HT-29 (cell line): ENCODE data around the gene ARHGEF2. TPM values are rescaled to one million over a fixed set of nuclear protein-coding genes. Genes with fewer than 3 reads are reported as not detected.
"Not testable (repeated sequence)": the region's sequence is repeated elsewhere in the genome, so short reads cannot be mapped to it uniquely, and the experiment has no call there.

ENCODE experiments used
- DNase-seq: peaks from one replicate; pipeline ENCODE4 v3.0.0-alpha.2; 2015; ENCODE audit warnings: low spot score
- total RNA-seq: library from RNA; depleted of rRNA; stranded (reverse); fragments of >200 nt; shearing (Covaris generic); gene quantifications from 2 replicates; pipeline ENCODE4 v1.2.3, GENCODE V29; 2014

Gene ARHGEF2
- total RNA-seq, 1 experiment from 2014 or later: 179 TPM

DNA sequence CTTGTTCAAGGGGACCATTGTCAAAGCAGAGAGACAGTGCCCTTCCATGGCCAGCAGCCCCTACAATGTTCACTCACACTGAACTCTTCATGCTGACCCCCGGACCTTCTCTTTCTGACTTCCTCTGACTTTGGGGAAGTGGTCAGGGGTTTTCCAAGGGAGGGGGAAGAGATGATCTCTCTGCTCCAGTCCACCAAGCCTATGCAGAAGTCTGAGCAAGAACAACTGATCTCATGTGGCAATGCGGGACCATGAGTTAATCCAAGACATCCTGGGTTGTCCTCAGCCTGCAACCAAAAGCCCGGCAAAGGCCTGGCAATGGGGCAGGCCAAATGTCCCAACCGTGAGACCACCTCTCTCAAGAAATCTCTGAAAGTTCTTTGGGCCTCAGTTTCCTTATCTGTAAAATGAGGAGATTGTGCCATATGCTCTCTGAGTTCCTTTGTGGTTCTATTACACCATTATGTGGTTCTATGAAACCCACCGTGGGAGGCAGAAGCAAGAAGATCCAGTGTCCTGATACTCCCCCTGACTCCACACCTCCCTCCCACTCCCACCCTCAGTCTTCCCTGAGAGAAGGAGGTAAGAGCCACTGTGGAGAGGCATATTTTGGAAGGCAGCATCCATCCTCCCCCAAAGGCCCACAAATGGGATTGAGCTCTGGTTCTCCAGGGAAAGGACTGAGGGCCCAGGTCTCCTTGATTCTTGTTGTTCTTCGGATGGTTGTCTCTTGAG is 11.8 kb upstream of the ARHGEF2 start:
- DNase-seq: no peak

DNA sequence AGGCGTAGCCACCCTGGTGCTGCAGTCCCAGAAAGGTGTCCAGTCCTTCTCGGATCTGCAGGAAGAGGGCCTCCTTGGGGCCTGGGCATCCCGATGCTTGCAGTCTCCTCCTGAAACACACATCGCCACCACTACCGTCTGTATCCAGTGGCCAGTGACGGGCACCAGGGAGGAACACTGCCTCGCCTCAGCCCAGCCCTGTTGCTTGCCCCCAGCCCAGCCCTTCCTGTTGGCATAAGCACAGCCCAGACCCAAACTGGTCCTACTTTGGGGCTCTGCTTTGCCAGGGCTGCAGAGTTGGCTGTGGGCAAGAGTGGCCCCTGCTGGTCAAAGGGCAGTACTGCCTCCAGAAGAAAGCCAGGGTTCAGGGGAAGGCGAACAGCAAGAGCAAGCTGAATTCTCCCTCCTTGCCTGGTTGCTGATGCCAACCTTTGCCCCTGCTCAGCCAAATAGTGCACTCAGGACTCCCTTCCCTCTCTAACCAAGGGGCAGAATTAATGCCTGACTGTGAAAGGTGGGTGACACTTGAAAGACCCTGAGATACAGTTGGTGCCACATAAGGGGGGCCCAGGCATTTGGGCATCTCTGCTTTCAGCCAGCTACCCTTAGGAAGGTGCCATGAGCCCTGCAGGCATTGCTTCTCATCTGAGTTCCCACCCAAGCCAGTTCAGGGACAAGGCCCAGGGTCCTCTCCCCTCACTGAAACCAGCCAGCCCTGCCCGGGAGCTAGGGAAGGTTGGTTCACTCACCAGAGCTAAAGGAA is 11.1 kb upstream of the ARHGEF2 start:
- DNase-seq: peak; percentile 89

DNA sequence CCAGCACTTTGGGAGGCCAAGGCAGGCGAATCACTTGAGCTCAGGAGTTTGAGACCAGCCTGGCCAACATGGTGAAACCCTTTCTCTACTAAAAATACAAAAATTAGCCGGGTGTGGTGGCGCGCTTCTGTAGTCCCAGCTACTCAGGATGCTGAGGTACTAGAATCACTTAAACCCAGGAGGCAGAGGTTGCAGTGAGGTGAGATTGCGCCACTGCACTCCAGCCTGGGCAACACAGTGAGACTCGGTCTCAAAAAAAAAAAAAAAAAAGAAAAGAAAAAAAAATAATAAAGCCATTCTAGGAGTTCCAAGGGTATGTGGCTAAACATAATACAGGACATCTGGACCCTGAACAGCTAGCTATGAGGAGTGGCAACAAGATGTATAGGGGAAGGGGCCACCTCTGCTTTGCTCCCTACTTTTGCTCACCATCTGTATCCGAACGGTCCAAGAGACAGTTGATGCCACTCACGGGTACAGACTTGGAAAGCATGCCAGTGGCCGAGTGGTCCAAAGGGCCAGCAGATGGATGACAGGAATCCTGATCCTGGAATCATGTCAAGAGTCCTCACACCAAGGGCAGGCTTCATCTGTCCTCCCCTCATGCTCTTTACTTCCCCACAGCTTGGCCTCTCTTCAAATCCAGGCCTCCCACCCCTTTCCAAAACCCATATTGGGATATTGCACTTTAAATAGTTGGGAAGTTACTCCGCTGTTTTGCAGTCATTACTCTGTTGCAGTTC is 6.7 kb upstream of the ARHGEF2 start:
- not testable (repeated sequence) for DNase-seq

DNA sequence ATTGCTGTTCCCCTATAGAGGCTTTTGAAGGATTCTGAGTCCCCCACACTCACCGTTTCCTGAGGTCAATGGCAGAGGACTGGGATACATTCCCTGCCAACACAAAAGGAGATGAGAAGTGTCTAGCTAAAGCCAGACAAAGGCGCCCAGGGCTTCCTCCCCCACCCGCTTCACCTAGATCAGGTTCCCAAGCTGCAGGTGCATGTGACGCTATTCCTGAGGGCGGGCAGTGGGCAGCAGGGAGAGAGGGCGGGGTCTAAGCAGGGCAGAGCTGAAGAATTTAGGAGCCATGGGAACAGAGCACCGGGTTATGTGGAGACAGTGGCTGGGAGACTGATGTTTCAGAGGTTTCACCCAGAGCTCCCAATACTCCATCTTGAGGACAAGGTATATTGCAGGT is 6.0 kb upstream of the ARHGEF2 start:
- DNase-seq: peak; percentile 83

DNA sequence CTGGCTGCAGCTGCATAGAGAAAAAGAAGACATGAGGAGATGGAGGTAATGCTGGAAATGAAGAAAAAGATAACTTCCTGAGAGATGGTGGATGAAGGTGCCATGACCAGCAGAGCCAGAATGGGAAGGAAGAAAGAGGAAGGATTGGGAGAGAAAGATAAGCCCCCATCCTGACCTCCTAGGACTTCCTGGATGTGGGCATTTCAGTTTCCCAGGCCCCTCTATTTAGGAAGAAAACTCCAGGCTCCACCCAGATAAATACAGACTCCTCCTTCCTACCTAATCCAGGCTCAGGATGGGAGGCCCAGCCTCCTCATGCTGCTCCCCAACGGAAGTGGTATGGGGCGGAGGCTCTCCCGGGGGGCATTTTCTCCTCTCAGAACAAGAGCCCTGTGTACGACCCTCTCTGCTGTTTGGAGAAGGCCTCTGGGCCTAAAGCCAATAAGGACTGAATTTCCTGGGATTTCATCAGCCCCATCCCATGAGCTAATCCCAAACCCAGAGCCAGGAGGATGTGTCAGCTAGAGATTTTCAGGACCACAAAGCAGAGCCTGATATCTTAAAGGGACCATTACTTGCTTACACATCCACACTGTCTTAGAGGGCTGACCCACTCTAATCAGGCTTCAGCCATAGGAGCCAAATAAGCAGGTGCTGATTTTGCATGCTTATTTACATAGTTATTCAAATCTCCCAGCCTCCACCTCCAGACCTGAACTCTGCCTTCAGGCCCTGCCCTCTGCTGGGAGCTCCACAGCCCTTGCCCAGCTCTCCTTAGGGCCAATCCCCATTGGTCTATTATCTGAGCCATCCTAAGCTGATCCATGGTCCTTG is 5.1 kb upstream of the ARHGEF2 start:
- peak; percentile 49 for DNase-seq

DNA sequence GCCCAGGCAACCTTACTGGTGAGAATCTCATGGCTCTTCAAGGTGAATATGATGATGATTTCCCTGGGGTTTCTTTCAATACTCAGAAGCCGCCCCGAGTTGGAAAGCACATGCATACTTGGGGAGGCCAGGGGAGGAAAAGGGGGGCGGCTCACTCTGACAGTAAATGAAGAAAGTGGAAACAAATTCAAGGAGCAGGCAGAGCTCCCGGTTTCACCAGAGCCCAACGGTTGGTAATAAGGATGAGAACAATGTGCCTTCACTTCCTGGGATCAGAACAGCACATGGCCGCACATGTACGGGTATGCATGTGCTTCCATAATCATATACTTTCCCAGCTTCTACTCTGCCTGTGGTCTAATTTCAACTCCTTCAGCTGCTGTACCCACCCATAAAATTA is 3.8 kb upstream of the ARHGEF2 start:
- DNase-seq: no peak

DNA sequence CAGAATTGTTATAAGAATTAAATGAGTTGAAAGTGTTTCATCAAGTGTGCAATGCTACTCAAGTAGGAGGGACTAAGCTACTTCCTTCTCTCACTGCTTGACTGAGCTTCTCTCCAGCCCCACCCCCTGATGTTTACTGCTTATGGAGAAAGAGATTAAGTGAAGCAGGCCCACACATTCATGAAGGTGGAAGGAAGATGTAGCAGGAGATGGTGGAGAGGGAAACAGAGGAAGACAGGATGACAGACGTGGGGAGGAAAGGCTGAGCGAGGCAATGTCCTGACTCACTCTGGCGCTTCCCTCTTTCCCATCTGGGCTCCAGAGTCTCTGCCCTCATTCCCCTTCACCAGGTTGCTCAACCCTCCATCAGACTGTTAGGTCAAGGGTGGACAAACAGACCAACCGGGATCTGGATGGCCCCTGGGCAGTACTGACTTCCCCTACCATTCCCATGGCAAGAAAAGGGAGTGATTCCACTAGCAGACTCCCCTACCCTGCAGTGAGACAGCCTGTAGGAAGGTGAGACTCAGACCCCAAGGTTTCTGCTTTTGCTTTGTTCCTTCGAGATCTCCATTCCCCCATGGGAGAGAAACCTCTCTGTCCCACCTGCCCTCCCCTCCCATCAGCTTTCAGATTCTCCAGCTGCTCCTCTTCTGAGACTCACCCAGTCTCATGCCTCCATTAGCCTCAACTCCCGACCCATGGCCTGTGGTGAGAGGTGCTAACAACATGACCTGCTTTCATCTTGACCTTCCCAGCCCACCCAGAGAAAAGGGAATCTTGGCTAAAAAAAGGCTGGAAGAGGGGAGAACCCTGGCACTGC is 3.1 kb upstream of the ARHGEF2 start:
- DNase-seq: peak; percentile 80

DNA sequence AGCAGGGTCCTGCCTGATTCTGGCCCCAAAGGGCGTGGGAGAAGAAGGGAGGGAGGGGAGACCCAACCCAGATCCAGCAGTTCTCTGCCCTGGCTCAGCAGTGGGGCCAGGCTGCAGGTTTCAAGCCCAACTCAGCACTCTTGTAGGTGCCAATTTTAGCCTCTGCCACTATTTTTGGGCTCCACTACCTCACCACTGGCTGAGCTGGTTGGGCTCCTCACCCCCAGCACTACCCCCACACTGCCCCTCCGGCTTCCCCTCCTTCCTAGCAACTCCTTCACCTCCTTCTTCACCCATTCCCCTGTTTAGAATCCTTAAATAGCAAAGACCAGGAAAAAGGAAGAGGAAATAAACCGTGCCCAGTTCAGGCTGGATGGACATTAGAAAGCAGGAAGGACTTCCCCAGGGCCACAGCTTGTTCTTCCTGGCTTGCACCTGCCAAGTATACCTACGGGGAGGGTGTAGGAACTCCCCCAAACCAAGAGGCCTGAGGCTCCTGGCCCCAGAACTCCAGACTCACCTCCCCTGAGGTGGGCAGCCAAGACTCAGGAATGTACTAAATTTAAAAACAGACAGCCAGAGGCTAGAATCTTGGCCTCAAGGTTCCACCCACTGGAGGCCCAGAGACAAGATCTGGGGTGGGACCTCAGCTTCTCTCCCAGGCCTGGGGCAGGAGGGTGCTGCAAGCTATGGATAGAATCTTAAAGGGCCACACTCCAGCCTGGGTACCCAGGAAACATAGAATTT is 1.4 kb upstream of the ARHGEF2 start:
- DNase-seq: peak; percentile 56

DNA sequence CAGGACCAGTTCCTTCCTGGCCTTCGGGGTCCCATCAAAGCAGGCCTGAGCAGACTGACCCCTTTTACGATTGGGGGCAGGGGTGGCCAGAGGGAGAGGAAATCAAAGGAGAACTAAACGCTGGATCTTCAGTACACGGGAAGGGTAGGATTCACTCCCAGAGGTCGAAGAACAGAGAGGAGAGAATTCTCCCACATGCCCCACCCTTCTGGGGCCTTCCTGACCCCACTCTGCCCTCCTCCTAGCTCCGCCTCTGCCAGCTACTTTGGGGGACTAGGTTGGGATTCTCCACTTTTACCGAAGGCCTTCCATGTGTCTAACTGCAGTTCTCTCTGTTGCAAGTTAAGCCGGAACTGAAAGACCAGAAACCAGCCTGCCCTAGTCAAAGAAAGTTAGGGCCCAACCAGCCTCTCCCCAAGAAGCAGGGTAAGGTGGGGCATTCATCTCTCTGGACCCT is 654 bp upstream of the ARHGEF2 start:
- peak; percentile 66 for DNase-seq

DNA sequence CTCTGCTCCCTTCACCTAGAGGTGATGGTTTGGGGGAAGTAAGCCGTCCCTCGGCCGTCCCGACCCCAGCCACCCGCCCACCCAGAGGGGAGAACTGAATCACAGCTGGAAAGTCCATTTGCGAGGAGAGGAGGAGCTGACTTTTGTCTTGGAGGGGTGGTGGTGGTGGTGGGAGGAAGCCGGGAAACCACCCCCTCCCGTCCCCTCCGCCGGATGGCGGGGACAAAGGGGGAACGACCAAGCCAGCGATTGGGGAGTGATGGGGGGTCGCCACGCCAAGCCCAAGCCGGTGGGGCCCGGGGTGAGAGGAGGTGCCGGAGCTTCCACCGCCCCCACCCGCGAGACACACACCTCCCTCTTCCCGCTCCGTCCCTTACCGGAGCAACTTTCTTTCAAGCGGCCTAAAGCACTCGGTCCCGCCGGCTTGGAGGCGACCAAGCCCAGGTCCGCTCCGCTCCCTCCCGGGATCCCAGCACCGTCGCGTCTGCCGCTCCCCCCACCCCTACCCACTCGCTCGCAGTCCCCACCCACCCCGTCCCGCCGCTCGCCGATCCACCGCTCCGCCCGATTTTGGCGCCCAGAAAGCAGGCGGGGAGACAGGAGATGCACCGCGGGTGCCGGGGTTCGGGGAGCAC is 540 bp downstream of the ARHGEF2 start:
- DNase-seq: peak; percentile 30

DNA sequence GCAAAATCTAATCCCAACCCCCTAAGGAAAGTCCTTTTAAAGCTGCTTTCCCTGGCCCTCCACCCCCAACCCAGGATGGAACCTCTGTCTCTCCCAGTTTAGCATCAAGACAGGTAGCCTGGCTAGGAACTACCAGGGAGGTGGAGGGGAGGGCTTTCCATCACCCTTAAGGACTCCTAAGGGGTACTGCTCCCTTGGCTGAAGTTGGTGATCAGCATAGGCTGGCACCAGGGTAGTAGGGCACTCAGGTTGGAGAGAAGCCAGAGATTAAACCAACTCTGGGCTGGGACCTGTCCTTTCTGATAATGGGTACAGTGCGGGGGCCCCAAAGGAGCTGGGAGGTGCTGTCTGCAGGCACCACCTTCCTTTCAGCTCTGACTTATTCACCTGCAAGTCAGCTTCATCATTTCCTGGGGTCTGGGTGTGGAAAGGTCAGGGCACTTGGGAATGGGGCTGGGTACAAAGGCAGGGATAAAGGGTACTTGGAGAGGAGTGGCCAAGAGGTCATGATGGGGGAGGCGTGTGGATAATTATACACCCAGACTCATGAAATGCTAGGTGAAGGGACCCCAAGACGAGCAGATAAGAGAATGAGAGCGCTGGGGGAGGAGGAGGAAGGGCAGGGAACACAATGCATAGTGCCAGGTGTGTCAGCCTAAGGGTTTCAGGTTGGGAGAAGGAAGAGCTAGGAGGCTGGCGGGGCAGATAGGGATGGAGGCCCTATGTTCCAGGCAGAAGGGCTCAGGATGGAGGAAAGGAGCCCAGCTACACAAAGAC is 1.2 kb downstream of the ARHGEF2 start:
- peak; percentile 56 for DNase-seq

DNA sequence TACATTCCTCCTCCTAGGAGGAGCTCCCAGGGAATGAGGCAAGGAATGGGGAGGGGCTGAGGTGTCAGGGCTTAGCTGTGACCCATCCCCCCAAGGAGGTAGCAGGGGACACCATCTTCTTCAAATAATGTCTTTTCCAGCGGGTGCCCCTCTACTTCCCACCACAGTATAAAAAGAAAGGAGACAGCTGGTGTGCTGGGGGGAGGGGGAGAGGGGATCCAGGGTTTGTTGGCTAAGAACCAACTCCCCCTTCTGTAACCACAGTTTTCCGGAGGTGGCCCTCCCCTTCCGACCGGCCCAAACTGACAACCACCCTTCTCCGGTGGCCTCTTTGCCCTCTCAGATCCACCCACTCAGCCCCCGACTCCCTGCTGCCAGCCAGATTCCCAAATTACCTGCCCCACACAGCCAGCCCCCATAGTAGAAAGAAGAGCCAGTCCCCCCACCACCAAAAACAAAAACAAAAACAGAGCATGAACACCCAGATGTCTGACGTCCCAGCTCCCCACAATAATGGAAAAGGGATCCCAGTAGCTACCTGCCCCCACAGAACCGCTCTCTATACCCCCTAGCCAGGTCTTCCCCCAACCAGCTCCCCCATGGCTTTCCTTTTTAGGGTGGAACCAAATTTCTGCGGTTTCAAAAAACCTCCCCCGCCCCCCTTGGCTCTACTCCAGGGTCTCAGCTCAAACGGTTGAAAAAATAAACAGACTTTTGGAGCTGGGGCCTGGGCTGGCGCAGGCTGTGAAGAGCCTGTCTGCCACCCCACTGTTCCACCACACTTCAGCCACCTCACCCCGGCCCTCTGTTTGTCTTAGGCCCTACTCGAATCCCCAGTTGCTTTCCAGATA is 2.1 kb downstream of the ARHGEF2 start:
- DNase-seq: peak; percentile 42

DNA sequence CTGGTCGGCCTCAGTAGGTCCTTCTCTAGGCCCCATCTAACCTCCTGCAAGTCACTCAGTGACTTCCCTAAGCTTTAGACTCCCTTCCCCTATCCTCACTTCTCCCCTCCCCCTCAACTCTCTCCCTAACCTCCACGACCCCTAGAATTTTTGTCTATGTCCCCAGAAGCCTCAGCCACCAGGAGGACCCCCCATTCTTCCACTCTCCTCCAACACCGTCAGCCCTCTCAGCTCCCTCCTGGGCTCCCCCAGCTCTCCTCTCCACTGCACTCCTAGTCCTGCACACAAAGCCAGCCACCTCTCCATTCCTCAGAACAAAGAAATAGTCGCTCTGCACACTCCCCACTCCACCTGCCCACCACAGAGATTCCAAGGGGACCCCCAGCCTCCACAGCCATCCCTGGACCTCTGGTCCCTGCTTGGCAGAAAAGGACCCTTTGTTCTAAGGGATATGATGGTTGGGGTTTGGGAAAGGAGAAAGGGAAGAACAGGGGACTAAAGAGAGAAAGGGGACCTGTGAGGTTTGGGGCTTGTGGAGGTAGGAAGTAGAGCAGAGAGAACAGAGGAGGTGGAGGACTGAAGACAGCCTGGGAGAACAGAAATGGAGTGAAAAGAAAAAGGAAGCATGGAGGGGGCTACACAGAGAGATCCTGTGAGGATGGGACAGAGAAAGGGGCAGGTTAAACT is 2.8 kb downstream of the ARHGEF2 start:
- no peak for DNase-seq

DNA sequence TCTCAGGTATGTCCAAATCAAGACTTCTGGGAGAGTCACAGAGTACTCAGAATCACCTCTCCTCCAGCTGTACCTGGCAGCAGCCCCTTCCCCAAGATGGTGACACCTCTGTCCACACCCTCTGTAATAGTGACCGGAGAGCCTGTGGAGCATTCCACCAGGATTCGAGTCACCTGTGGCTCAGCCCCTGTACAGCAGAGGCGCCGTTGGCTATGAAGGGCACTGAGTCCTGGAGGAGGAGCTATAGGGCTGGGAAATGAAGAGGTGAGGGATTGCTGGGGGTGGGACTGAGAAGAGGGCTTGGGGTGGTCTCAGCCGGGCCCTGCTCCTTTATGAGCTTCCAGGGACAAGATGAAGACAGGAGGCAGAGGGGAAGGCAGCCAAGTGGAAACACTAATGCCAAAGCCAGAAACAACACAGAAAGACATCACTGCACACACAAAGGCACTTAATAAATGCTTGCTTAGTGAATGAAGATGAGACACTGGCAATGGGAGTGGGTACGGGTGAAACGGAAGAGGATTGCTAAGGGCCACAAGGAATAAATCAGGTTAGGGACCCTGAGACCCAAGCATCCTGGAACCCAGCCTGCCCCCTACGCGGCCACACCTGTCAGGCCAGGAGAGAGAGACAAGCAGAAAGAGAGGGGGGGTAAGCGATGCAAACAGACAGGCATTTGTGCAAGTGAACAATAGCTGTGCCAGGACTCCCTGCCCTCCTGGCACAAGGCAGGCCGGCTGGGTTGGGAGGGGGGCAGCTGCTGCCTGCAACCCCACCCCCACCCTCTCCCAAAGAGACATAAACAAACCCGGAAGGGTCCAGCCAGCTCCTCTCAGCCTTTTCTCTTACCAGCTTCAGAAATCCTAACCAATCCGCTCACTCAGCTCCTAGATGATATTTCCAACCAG is 3.9 kb downstream of the ARHGEF2 start:
- no peak for DNase-seq

DNA sequence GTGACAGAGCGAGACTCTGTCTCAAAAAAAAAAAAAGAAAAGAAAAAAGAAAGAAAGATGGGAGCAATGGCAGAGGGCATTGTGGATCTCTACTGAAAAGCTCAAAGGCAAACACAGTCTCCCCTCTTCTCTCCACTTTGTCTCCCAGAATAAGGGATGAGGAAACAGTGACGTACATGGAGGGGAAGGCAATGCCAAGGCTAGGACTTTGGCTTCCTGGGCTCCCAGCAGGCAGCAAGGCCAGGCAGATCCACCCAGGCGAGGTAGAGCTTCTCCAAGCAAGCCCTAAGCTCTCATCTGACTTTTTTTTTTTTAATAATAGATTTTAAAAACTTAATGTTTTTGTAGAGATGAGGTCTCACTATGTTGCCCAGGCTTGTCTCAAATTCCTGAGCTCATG is 4.6 kb downstream of the ARHGEF2 start:
- no peak for DNase-seq
